Karpas-422 (cell line): ENCODE measurements around the gene PNKP. TPM values are rescaled to one million over a fixed set of nuclear protein-coding genes. Genes with fewer than 3 reads are reported as not detected.

Source experiments
- DNase-seq: peaks from one replicate; pipeline ENCODE4 v3.0.0-alpha.2; 2015
- H2AFZ ChIP-seq: fragments of 200-600 bp; sonication (generic); 2 replicates; pipeline ENCODE4 v1.6.1; 2014; ENCODE audit warnings: antibody characterized with exemption, low read length, mixed read lengths
- H3K27ac ChIP-seq: fragments of 200-600 bp; sonication (generic); 2 replicates; pipeline ENCODE4 v1.5.1; 2014; ENCODE audit warnings: mild to moderate bottlenecking, low read length, moderate library complexity
- H3K27me3 ChIP-seq: fragments of 200-600 bp; sonication (generic); 2 replicates; pipeline ENCODE4 v1.6.1; 2014; ENCODE audit warnings: low read length, mixed read lengths
- H3K36me3 ChIP-seq: fragments of 200-600 bp; sonication (generic); 2 replicates; pipeline ENCODE4 v1.6.1; 2014; ENCODE audit warnings: low read length, mixed read lengths; ENCODE audit not compliant: insufficient read depth
- H3K4me1 ChIP-seq: fragments of 200-600 bp; sonication (generic); 2 replicates; pipeline ENCODE4 v1.6.1; 2014; ENCODE audit warnings: mild to moderate bottlenecking, low read length, mixed read lengths
- H3K4me2 ChIP-seq: fragments of 200-600 bp; sonication (generic); 2 replicates; pipeline ENCODE4 v1.6.1; 2014; ENCODE audit warnings: low read length, low read depth, mild to moderate bottlenecking; ENCODE audit not compliant: poor library complexity, severe bottlenecking
- H3K4me3 ChIP-seq: fragments of 200-600 bp; sonication (generic); 2 replicates; pipeline ENCODE4 v1.5.1; 2014; ENCODE audit warnings: mild to moderate bottlenecking, antibody characterized with exemption, low read length, mixed read lengths
- H3K79me2 ChIP-seq: fragments of 200-600 bp; sonication (generic); 2 replicates; pipeline ENCODE4 v1.6.1; 2014; ENCODE audit warnings: mild to moderate bottlenecking, low read length, mixed read lengths
- H3K9ac ChIP-seq: fragments of 200-600 bp; sonication (generic); 2 replicates; pipeline ENCODE4 v1.6.0; 2014; ENCODE audit warnings: low read length
- H3K9me2 ChIP-seq: fragments of 200-600 bp; sonication (generic), shearing (Covaris generic); replicated peaks from 2 replicates; pipeline ENCODE4 v1.6.0; 2014; ENCODE audit warnings: mild to moderate bottlenecking, low read length, moderate library complexity; ENCODE audit not compliant: insufficient read depth
- H3K9me3 ChIP-seq: fragments of 300-700, 200-600 bp; sonication (generic); 2 replicates; pipeline ENCODE4 v1.6.1; 2014; ENCODE audit warnings: low read length, mixed read lengths
- H4K20me1 ChIP-seq: fragments of 200-600 bp; sonication (generic); 2 replicates; pipeline ENCODE4 v1.6.1; 2014; ENCODE audit warnings: mild to moderate bottlenecking, antibody characterized with exemption, low read length, low read depth; ENCODE audit not compliant: insufficient read depth
- total RNA-seq: library from RNA; depleted of rRNA; stranded (reverse); fragments of >200 nt; shearing (Covaris generic); gene quantifications from 2 replicates; pipeline ENCODE4 v1.2.3, GENCODE V29; 2014; ENCODE audit warnings: low replicate concordance

PNKP gene
- total RNA-seq, 1 experiment from 2014 or later: 49.4 TPM

- Histone ChIP-seq H3K79me2 (peaks cover 29% of the 10 kb centered on the region), H3K4me1 (peaks cover 26% of the 10 kb centered on the region), H3K27ac (no peak overlapping the region), H4K20me1 (peaks cover 45% of the 10 kb centered on the region), H2AFZ (no peak overlapping the region), H3K9ac (no peak overlapping the region), H3K9me3 (no peaks in the 10 kb centered on the region), H3K27me3 (no peaks in the 10 kb centered on the region), H3K36me3 (peaks cover 29% of the 10 kb centered on the region; the same call in 1 of the 2 replicates), H3K4me3 (no peak overlapping the region), H3K4me2 (no peak overlapping the region), H3K9me2 (no peaks in the 10 kb centered on the region)
- peak; percentile 70 for DNase-seq
Measured at GRCh38 chr19:49855277-49855675, 12.1 kb downstream of the PNKP start.

- Histone ChIP-seq H3K4me3 (no peak overlapping the region), H3K27ac (no peak overlapping the region), H3K36me3 (peaks cover 29% of the 10 kb centered on the region), H3K9me2 (no peaks in the 10 kb centered on the region), H4K20me1 (peaks cover 50% of the 10 kb centered on the region), H3K9me3 (no peaks in the 10 kb centered on the region), H3K27me3 (no peaks in the 10 kb centered on the region), H3K4me2 (no peak overlapping the region), H2AFZ (no peak overlapping the region), H3K9ac (no peak overlapping the region), H3K79me2 (peaks cover 29% of the 10 kb centered on the region), H3K4me1 (peaks cover 30% of the 10 kb centered on the region)
- DNase-seq: no peak
Measured at GRCh38 chr19:49854378-49855263, 12.8 kb downstream of the PNKP start.

GRCh38 chr19:49853852-49854377 lies 13.5 kb downstream of the PNKP start:
- Histone ChIP-seq H3K9ac (no peak overlapping the region; the same call in none of the 2 replicates), H3K4me2 (no peak overlapping the region), H3K9me3 (no peaks in the 10 kb centered on the region; the same call in 1 of the 2 replicates), H4K20me1 (peaks cover 50% of the 10 kb centered on the region), H3K79me2 (peaks cover 29% of the 10 kb centered on the region), H3K4me3 (no peak overlapping the region), H3K36me3 (peaks cover 28% of the 10 kb centered on the region), H3K9me2 (no peaks in the 10 kb centered on the region), H2AFZ (no peak overlapping the region), H3K4me1 (peaks cover 30% of the 10 kb centered on the region), H3K27ac (no peak overlapping the region), H3K27me3 (no peaks in the 10 kb centered on the region)
- no peak for DNase-seq

DNA sequence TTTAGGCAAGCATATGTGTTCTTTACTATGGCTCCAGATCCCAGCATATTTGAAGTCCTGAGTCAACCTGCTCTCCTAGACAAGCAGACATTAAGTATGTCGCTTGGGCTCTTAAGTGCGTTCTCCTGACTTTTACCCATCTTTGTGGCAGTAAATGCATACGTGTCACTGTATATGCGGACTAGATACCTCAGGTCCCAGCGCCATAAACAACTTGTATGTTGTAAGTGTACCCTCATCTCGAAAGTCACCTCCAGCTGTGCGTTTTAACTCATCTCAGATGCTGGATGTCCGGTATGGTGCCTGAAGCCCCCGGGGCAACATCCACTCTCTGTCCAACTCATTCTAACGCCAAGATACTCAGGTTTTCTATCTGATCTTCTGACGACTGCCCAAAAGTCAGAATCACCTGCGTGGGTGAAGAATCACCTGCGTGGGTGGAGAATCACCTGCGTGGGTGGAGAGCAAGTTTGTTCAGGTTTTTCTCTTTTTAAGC lies 14.7 kb downstream of the PNKP start:
- no peaks in the 10 kb centered on the region for H3K9me2 ChIP-seq
- no peak overlapping the region for H3K27ac ChIP-seq
- H3K36me3 ChIP-seq: peaks cover 16% of the 10 kb centered on the region
- peak overlapping the region; percentile 72 for H3K4me3 ChIP-seq
- no peaks in the 10 kb centered on the region for H3K27me3 ChIP-seq
- peak overlapping the region; percentile 85 for H3K9ac ChIP-seq
- H3K4me1 ChIP-seq: peaks cover 30% of the 10 kb centered on the region
- H2AFZ ChIP-seq: no peak overlapping the region
- DNase-seq: peak; percentile 57
- peaks cover 50% of the 10 kb centered on the region for H4K20me1 ChIP-seq
- no peaks in the 10 kb centered on the region; the same call in 1 of the 2 replicates for H3K9me3 ChIP-seq
- peak overlapping the region; percentile 81 for H3K4me2 ChIP-seq
- H3K79me2 ChIP-seq: peaks cover 29% of the 10 kb centered on the region

GRCh38 chr19:49851456-49852259 lies 15.7 kb downstream of the PNKP start:
- peaks cover 30% of the 10 kb centered on the region for H3K4me1 ChIP-seq
- peak overlapping the region; percentile 70; the same call in 1 of the 2 replicates for H3K27ac ChIP-seq
- no peak overlapping the region for H2AFZ ChIP-seq
- peak overlapping the region; percentile 72 for H3K4me3 ChIP-seq
- DNase-seq: peak; percentile 86
- peak overlapping the region; percentile 92 for H3K4me2 ChIP-seq
- H3K9me2 ChIP-seq: no peaks in the 10 kb centered on the region
- H4K20me1 ChIP-seq: peaks cover 50% of the 10 kb centered on the region
- H3K9me3 ChIP-seq: no peaks in the 10 kb centered on the region; the same call in 1 of the 2 replicates
- peaks cover 29% of the 10 kb centered on the region for H3K79me2 ChIP-seq
- H3K27me3 ChIP-seq: no peaks in the 10 kb centered on the region
- peaks cover 8% of the 10 kb centered on the region for H3K36me3 ChIP-seq
- H3K9ac ChIP-seq: peak overlapping the region; percentile 85

- Histone ChIP-seq H2AFZ (peak within 1 kb of the TSS; percentile 87; the same call in 1 of the 2 replicates), H3K9me2 (no peaks in the 10 kb centered on the region), H3K27me3 (no peaks in the 10 kb centered on the region), H3K27ac (peak within 1 kb of the TSS; percentile 70), H3K79me2 (peaks cover 29% of the 10 kb centered on the region), H3K4me1 (peaks cover 30% of the 10 kb centered on the region), H3K9me3 (no peaks in the 10 kb centered on the region; the same call in 1 of the 2 replicates), H3K4me3 (peak within 1 kb of the TSS; percentile 72), H4K20me1 (peaks cover 40% of the 10 kb centered on the region), H3K4me2 (peak within 1 kb of the TSS; percentile 92), H3K9ac (peak within 1 kb of the TSS; percentile 85), H3K36me3 (peaks cover 3% of the 10 kb centered on the region)
- DNase-seq: peak; percentile 98
Measured at GRCh38 chr19:49850487-49851342, 16.7 kb downstream of the PNKP start, which contains the start of gene PTOV1. Gene PTOV1 (plus strand): TSS chr19:49851159.

- Histone ChIP-seq H3K79me2 (peaks cover 29% of the 10 kb centered on the region), H3K9ac (peak overlapping the region; percentile 85; the same call in 1 of the 2 replicates), H3K9me2 (no peaks in the 10 kb centered on the region), H3K4me1 (peaks cover 30% of the 10 kb centered on the region), H3K9me3 (no peaks in the 10 kb centered on the region; the same call in 1 of the 2 replicates), H2AFZ (no peak overlapping the region; the same call in 1 of the 2 replicates), H3K4me2 (peak overlapping the region; percentile 92), H3K27me3 (no peaks in the 10 kb centered on the region), H3K4me3 (peak overlapping the region; percentile 72), H4K20me1 (peaks cover 35% of the 10 kb centered on the region), H3K36me3 (peaks cover 3% of the 10 kb centered on the region; the same call in 1 of the 2 replicates), H3K27ac (no peak overlapping the region)
- no peak for DNase-seq
Measured at GRCh38 chr19:49850221-49850486, 17.2 kb downstream of the PNKP start.
